Embryonic facial prominence (tissue), 1 donor: Measurements from ENCODE around the gene WDPCP.
"Not testable (repeated sequence)": the region's sequence is repeated elsewhere in the genome, so short reads cannot be mapped to it uniquely, and the experiment has no call there.

ENCODE experiments used
- DNase-seq: peaks from one replicate; pipeline ENCODE4 v3.0.0-alpha.2; 2016; ENCODE audit errors: extremely low spot score

WDPCP gene

DNA sequence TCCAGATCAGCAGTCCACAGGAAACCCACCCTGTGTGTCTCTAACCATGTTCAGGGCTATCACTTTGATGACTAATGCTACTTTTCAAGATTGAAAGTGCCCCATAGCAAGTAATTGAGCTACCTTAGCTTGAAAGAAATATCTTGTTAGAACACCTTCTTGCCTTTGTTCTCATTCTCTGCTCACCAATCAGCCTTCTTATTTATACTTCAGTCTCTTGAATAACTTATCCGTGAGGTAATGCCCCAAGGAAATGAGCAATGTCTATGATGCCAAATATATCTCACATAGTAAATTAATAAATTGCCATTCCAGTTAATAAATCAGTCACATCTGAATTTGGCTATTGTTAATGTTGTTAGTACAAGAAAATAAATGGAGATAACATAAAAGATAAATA is 141.6 kb downstream of the WDPCP start:
- no peak for DNase-seq

DNA sequence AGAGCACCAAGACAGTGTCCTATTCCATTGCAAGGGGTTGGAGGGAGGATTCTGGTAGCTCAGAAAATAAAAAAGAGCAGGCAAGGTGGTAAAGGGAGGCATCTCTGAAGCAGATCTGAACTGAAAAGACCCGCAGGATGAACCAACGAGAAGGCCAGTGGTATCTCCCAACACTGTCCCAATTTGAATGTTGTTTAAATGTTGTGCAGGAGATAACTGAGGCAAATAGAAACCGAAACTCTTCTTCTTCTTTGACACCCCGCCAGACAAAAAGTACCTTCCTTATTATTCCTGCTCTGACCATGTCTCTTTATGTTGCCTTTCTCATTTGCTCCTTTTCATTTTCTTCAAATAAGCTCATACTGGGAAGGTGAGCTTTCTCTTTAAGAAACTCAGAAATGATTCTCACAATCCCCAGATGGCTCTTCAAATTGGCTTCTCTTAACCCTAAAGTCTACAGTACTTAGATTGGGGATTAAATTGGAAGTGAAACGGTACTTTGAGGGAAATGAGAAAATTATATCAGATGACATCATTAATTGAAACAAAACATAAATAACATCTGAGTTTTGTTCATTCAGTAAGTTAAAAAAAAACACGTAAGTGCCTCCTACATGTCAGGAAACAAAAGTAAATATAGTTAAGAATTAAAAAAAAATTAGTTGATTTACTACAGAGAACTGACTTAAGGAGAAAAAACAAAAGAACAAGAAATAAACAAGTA is 143.6 kb downstream of the WDPCP start:
- DNase-seq, result no peak

DNA sequence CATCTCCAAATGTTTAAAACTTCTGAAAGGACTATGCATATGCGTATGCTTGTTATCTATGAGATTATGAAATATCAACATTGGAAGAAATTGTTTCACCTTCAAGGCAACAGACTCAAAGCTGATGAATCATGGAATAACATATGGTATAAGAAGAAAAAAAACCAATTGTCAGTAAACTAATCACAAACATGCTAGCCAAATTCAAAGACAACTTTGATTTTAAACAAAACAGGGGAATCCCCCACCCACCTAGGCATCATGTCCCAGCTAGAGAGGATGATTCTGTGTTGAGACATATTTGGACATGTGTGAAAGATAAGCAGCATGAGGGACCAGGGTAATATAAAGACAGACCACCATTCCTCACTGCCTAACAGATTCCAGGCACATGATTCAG is 147.7 kb downstream of the WDPCP start:
- DNase-seq, result no peak

DNA sequence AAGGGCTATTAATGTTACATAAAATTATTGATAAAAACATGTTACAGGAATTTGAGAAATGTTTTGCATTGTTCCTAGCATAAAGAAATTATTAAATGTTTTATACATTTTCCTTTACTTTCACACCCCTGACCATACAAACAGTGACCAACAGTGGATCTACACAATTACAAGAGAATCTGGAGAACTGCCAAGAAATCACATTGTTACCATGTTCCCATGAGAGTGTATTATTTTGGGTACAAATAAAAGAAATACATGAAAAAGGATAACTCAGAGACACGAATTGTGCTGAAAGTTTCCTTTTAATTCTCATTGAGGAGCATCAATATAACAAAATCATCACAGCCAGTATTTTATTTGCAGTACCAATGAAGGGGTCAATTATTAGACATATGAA is 150.1 kb downstream of the WDPCP start:
- DNase-seq, result no peak

DNA sequence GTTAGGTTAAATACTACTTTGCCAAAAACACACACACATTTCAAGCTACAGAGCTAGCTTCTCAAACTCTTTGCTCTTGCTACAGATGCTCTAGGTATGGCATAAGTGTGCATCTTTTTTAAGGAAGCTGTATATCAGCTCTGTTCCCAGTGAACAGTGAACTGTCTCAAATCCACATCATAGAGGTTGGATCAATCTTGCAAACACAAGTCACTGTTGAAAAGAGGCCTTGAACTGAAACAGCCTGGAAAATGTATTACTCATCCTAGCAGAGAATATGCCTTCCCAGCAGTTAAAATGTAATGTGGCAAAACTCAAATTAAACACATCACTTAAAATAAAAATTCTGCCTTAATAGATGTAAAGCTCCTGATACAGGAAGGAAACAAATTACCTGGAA is 151.8 kb downstream of the WDPCP start:
- no peak for DNase-seq

DNA sequence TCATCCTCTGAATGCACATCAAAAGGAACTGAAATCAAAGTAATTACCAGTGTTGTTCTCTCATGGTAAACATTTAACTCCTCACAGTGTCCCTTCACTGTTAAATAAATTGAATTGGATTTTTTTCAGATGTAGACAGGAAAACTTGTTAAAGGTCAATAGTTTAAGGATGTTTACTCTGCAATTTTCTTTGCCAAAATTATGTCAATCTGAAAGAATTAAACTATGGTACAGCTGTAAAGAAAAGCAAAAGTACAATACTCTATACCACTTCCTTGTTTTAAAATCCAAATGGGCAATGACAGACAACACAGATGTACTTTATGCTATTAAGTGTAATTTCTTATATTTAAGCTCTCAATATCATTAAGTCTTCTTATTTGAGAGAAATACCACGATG is 153.2 kb downstream of the WDPCP start:
- no peak for DNase-seq

DNA sequence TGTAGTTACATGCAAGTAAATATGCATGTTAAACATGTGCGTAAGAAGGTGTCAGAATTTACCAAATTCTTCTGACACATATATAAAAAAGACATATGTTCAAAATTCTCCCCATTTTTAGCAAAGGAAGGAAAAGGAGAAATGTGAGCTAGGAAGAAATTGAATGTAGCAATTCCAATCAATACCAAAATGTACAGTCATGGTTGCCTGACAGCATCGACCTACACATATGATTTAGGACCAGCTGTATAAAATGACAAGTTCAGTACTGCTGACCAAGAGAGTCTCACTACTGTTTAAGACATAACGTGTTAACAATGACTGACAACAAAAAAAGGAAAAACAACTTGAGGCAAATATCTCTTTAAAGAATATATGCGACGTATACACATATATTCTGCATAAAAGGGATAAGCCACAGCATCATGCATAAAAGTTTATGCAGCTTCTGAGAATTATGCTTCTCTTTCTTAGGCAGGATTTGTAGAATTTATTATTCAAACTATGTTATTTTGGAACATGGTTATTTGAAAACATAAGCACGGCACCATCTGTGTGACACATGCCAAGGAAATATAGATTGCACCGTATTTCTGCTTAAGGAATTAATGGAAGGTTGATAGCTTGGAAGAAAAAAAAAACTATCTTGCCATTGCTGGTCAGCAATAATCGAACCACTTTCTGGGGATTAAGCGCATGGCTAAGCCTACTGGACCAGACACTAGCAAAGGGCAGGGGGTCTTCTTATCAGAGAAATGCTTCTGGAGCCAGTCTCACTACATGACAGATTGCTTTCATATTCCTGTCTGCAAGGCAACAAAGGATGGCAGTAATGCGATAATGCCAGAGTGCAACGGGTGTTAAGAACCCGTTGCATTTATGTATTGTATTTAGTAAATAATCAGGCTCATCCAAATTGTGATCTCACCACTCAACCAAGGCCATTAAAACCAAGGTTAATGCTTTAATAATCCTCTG is 154.0 kb downstream of the WDPCP start:
- DNase-seq, result no peak

DNA sequence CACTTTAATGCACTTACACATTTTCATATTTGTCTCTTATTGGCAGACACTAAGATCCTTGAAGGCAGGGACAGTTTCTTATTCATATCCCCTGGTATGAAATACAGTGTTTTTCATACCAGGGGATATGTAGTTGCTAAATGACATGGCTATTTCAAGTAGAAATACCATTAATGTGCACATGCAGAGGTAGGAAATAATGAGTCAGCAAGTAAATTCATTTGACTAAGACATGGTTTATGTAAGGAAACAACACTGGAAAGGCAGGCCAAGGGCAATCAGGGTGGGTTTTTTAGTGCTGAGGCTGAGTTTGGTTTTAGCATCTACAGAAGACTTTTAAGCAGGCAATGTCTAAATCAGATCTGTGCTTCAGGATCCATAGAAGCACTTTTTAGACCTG is 155.9 kb downstream of the WDPCP start:
- no peak for DNase-seq

DNA sequence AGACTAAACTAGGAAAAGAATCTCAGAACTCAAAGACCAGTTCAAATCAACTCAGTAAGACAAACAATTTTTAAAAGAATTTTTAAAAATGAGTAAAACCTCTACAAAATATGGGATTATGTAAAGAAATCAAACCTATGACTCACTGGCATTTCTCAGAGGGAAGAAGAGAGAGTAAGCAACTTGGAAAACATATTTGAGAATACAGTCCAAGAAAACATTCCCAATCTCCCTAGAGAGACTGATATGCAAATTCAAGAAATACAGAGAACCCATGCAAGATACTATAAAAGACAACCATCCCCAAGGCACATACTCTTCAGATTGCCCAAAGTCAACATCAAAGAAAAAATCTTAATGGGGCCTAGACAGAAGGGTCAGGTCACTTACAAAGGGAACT is 162.7 kb downstream of the WDPCP start:
- no peak for DNase-seq

DNA sequence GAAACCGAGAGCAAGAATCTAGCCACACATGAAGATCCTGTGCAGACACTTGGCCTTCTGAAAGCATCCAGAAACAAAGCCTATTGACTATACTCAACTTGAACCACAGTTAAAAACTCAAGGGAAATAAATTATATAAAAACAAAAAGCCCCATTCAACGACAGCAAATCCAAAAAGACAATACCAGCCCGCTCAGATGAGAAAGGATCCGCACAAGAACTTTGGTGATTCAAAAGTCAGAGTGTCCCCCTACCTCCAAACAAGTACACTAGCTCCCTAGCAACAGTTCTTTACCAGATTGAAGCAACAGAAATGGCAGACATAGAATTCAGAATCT is 163.2 kb downstream of the WDPCP start:
- DNase-seq, result no peak

DNA sequence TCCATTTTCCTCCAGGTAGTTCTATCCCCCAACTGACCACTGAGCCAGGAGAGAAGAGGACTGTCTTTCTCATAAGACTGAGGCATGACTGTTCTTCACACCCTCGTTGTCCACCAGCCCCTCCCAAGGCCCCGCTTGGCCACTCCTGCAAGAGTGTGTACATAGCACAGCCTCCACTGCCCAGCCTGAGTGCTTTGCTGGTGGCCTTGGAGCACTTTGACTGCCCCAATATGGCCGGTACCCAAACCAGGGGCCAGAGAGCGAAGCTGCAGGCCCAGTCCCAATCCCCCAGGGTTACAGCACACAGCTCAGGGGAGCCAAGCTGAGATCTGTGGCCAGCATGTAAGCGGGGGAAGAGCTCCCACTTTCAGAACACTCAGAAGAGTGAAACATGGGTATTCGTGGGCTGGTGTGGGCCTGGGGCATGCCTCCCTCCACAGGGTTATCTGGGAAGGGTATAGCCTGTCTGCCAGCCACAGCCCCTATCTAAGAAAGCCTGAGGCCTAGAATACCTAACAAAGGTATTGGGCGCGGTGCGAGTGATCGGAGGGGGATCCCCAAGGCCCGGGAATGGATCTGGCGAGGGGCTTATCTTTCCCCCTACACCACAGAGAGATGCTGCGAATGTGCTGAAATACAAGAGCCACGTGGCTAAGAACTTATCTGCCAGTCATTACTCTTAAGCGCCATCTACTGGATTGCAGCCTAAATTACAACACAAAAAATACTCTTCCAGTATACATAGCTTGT is 163.8 kb downstream of the WDPCP start:
- no peak for DNase-seq

DNA sequence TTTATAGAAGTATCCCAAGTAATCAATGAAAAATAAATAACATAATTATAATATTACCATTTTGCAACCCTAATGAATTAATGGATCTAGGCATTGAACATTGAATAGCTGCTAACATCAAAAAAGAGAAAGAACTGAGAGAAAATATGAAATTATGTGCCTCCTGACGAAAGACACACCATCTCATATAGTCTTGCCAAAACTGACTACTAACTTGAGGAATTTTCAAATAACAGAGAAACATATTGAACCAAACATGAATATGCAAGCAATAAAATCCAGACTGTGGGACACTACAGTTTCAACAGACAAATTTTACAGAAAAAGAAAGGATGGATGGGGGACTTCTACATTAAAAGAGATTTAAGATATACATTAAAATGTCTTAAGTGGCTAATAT is 165.7 kb downstream of the WDPCP start:
- no peak for DNase-seq

DNA sequence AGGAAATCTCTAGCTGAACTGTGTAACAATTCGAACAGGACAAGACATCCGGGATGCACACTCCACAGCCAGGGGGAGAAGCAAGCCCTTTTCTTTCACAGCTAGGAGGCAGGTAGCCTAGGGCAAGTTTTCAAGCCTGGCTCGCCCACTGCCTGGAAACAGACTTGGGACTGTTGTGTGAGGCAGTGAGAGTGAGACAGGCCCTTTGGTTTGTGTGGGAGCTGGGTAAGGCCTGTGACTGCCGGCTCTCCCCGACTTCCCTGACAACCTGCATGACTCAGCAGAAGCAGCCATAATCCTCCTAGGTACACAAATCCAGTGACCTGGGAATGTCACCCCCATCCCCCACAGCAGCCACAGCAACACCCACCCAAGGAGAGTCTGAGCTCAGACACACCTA is 179.7 kb downstream of the WDPCP start:
- DNase-seq, result no peak

DNA sequence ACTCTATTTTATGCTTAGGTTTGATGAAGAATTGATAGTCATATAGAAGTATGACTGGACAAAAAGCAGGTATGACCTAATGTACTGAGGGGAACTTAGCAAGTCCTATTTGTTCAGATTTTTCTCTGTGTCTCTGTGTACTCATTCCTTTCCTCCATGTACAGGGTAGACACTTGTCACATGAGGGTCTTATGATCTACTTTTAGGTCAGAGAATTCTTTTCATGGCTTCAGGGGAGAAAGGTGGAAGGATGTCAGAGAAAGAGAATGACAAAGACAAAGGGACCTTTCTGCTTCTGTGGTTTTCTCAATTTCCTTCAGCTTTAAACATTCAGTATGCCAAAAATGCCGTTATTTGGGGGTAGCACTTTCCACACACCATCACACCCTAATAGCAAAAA is 181.6 kb downstream of the WDPCP start:
- DNase-seq, result no peak

DNA sequence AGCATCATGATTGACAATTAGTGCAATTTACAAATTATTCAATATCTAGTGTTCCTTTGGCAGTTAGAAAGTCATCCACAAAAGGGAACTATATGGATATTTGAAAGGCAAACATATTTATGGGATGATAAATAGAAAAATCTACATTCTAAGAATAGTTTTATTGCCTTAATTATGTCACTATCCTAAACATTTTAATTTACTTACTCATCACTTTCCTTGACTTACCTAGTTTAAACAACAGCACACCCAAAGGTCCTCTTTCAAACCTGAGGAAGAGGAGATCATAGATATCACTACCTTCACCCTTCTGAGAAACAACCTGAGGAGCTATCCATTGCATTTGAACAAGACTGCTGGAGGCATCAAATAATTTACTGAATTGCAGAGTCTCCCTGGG is 184.5 kb downstream of the WDPCP start:
- DNase-seq, result no peak

DNA sequence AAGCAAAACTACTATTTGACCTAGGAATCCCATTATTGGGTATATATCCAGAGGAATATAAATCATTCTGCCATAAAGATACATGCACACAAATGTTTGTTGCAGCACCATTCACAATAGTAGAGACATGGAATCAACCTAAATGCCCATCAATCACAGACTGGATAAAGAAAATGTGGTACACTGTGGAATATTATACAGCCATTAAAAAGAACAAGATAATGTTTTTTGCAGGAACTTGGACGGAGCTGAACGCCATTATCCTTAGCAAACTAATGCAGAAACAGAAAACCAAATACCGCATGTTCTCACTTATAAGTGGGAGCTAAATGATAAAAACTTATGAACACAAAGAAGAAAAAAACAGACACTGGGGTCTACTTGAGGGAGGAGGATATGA is 185.4 kb downstream of the WDPCP start:
- not testable (repeated sequence) for DNase-seq

DNA sequence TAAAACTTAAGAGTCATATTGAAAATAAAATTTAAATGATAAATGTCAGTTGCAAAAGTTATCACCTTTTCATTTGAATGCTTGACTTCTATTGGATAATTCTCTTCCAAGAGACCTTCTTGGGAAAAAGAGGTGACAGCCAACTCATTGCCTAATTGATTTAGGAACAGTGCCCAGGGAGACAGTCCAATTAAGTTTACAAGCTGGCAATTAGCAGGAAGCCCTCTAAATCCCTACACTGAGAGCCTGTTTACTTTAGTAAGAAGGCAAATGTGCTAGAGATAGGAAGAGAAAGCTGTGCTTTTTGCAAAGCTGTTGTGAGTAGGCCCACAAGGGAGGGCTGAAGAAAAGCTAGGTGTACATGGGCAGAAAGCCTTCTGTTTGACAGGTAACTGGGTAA is 189.1 kb downstream of the WDPCP start:
- peak; percentile 3 for DNase-seq

DNA sequence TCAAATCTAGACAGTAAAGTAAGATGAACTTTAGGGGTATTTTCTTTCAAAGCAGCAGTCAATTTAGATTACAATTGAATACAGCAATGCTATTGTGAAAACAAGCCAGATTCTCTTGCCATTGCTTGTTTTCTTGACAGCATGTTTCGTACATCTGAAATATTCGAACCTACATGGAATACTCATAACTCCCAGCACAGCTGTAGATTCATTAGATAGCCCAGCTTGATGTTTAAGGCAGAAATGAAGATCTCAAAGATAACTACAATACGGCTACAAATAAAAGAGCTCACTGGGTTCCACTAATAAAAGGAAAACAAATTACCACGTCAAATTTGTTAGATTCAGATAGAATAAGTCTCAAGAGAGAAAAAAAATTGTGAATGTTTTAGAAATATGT is 208.8 kb downstream of the WDPCP start:
- peak; percentile 5 for DNase-seq

DNA sequence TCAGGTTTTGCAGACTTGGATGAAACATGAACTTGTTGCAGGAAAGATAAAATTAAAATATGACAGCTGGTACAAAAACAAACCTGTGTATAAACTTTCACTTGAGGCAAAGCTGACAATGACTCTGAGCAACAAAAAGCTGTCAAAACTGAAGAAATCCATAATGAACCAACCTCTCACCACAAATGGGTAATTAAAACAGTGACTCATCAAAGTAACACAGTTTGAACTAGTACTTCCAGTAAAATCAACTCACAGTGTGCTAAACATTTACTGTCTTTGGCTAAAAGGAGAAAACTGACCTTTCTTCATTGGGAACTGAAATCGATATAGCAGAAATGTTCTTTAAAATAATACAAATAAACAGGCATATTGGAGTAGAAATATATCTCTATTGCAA is 209.7 kb downstream of the WDPCP start:
- DNase-seq, result peak; percentile 5

DNA sequence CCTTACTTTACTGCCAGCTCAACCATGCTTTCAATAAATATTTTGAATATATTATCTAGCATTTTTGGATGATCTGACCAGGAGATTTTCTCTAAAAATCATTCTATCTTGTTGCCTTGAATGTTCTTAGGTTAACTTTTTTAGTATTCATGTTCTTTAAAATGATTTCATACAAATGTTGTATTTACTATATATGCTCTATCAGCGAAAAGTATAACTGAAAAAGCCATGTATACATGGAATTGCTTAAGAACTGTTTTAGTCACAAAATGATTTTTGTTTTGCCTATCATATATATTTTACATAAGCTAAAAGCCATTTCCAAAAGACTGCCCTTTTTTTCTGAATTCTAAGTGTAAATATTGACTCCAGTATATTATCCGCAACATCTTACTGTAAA is 213.9 kb downstream of the WDPCP start:
- DNase-seq, result no peak

DNA sequence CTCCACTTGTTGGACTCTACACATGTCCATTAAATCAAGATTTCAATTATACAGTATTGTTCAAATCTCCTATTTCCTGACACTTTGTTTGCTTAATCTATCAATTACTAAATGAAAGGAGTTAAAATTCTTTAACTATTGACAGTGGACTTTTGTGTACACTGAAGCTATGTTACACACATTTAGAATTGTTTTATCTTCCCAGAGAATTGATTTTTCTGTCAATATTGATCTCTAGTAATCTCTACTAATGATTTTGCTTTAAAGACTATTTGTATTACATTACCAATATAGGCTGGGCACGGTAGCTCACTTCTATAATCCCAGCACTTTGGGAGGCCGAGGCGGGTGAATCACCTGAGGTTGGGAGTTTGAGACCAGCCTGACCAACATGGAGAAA is 215.7 kb downstream of the WDPCP start:
- no peak for DNase-seq

DNA sequence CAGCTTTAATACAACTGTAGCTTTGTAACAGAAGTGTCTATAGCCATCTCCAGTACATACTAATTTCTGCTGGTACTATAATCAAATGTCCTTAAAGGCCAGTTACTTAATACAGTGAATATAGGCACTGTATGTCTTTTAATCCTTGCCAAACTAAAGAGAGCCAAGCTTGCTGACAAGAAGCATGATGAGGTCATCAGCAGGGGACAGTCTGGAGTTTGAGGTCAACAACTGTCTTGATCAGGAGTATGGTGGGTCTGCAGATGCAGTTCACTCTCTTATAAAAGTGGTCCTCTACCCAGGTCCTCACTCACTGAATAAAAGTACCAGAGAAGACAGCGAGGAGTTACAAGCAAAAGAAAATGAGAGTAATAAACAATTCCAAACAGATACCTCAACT is 219.1 kb downstream of the WDPCP start:
- DNase-seq, result no peak

DNA sequence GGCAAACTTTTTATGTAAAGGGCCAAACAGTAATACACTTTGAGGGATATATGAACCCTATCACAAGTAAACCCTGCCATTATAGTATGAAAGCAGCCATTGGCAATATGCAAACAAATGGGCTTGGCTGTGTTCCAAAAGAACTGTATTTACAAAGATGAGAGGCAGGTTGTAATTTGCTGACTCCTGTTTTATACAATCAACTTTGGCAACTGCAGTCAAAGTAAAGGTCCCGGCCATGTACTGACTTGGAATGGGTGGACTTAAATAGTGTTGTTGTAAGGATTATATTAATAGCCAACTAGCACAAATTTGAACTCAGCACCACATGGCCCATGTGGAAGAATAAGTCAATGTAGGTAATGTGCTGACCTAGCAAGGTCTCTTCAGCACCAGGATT is 223.4 kb downstream of the WDPCP start:
- no peak for DNase-seq
